ENCODE measurements around the gene GARIN1A.

DNA sequence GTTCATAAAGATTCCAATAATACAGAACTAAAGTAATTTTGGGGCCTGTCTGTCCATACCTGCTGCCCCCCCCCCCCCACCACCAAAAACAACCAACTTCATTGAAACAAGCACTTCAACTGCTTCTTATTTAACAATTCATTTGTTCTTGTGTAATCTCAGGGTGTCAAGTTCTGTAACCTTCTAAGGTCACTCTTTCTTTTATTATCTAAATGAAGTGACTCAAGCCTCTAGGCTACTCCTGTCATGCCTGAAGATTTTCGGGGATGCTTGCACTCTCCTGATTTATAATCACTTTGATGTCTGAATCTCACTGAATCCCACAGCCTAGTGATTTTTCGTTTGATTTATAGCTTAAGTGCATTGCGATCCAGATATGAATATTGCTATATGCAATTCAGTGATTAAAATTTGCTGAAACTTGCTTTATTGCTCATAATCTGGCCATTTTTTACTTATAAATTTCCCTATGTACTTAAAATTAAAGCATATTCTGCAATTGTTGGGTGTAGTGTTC is 27.2 kb downstream of the GARIN1A start:
- TF ChIP-seq, protein P1, sequence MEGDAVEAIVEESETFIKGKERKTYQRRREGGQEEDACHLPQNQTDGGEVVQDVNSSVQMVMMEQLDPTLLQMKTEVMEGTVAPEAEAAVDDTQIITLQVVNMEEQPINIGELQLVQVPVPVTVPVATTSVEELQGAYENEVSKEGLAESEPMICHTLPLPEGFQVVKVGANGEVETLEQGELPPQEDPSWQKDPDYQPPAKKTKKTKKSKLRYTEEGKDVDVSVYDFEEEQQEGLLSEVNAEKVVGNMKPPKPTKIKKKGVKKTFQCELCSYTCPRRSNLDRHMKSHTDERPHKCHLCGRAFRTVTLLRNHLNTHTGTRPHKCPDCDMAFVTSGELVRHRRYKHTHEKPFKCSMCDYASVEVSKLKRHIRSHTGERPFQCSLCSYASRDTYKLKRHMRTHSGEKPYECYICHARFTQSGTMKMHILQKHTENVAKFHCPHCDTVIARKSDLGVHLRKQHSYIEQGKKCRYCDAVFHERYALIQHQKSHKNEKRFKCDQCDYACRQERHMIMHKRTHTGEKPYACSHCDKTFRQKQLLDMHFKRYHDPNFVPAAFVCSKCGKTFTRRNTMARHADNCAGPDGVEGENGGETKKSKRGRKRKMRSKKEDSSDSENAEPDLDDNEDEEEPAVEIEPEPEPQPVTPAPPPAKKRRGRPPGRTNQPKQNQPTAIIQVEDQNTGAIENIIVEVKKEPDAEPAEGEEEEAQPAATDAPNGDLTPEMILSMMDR (conservative IDR thresholded peaks at IDR 0.05; ENCODE audit: low read depth, low read length), result no peak
- no peak for TF ChIP-seq EZH2 (IDR thresholded peaks at IDR 0.05; ENCODE audit: low read length, unreplicated experiment)
- TF ChIP-seq EZH2phosphoT487 (IDR thresholded peaks at IDR 0.05; ENCODE audit: borderline replicate concordance, low read length), result no peak

Data from PC-3 (cell line).